ENCODE measurements around the gene DCTN1.
"Not testable (repeated sequence)": the region's sequence is repeated elsewhere in the genome, so short reads cannot be mapped to it uniquely, and the experiment has no call there.

Gene DCTN1

GRCh38 chr2:74368499-74368898, 11.6 kb downstream of the DCTN1 start:
- DNase-seq = no peak

- DNase-seq = no peak
Measured at GRCh38 chr2:74367789-74368188, 12.3 kb downstream of the DCTN1 start.

- DNase-seq = no peak
Measured at GRCh38 chr2:74366036-74366435, 14.1 kb downstream of the DCTN1 start.

GRCh38 chr2:74364533-74365505, 15.3 kb downstream of the DCTN1 start:
- DNase-seq = no peak

- no peak for DNase-seq
Measured at GRCh38 chr2:74361327-74361726, 18.8 kb downstream of the DCTN1 start.

- no peak for DNase-seq
Measured at GRCh38 chr2:74357627-74358026, 22.5 kb downstream of the DCTN1 start.

- DNase-seq = no peak
Measured at GRCh38 chr2:74349889-74350288, 30.2 kb downstream of the DCTN1 start.

GRCh38 chr2:74347742-74348141, 32.4 kb downstream of the DCTN1 start:
- DNase-seq = no peak

GRCh38 chr2:74347303-74347702, 32.8 kb downstream of the DCTN1 start:
- no peak for DNase-seq

- no peak for DNase-seq
Measured at GRCh38 chr2:74345272-74345943, 34.7 kb downstream of the DCTN1 start.

GRCh38 chr2:74343316-74343715, 36.8 kb downstream of the DCTN1 start, which contains the start of gene SLC4A5:
SLC4A5 (minus strand) TSS chr2:74343416; CDS start chr2:74315023, 28,393 bp downstream.
- no peak for DNase-seq

- not testable (repeated sequence) for DNase-seq
Measured at GRCh38 chr2:74336227-74336626, 43.9 kb downstream of the DCTN1 start.

GRCh38 chr2:74334931-74335333, 45.2 kb downstream of the DCTN1 start:
- peak; percentile 75 for DNase-seq

GRCh38 chr2:74333896-74334586, 46.1 kb downstream of the DCTN1 start:
- no peak for DNase-seq

- DNase-seq = no peak
Measured at GRCh38 chr2:74333175-74333574, 46.9 kb downstream of the DCTN1 start.

- no peak for DNase-seq
Measured at GRCh38 chr2:74332550-74333174, 47.4 kb downstream of the DCTN1 start.

- no peak for DNase-seq
Measured at GRCh38 chr2:74328573-74328972, 51.5 kb downstream of the DCTN1 start.

GRCh38 chr2:74328074-74328473, 52.0 kb downstream of the DCTN1 start:
- no peak for DNase-seq

- no peak for DNase-seq
Measured at GRCh38 chr2:74327627-74328026, 52.5 kb downstream of the DCTN1 start.

- DNase-seq = no peak
Measured at GRCh38 chr2:74327199-74327598, 52.9 kb downstream of the DCTN1 start.

GRCh38 chr2:74325815-74326214, 54.3 kb downstream of the DCTN1 start:
- DNase-seq = no peak

GRCh38 chr2:74321737-74322136, 58.4 kb downstream of the DCTN1 start:
- DNase-seq = no peak

GRCh38 chr2:74317701-74318100, 62.4 kb downstream of the DCTN1 start:
- no peak for DNase-seq

Data from stimulated activated CD4-positive, alpha-beta T cell treated with anti-CD3 and anti-CD28 coated beads, Interleukin-4, amount 100 ng/mL, for 1 hour (primary cell).